Smooth muscle cell of the coronary artery (primary cell): Measurements from ENCODE around the gene GPATCH8. TPM values are rescaled to one million over a fixed set of nuclear protein-coding genes. Genes with fewer than 3 reads are reported as not detected.

ENCODE experiments used
- total RNA-seq: library from RNA; depleted of rRNA; stranded (reverse); fragments of >200 nt; gene quantifications from 2 replicates; pipeline ENCODE4 v1.2.3, GENCODE V29; 2014; ENCODE audit warnings: low replicate concordance

The GPATCH8 gene
- 10.4 and 13.5 TPM in 2 replicates for total RNA-seq

DNA sequence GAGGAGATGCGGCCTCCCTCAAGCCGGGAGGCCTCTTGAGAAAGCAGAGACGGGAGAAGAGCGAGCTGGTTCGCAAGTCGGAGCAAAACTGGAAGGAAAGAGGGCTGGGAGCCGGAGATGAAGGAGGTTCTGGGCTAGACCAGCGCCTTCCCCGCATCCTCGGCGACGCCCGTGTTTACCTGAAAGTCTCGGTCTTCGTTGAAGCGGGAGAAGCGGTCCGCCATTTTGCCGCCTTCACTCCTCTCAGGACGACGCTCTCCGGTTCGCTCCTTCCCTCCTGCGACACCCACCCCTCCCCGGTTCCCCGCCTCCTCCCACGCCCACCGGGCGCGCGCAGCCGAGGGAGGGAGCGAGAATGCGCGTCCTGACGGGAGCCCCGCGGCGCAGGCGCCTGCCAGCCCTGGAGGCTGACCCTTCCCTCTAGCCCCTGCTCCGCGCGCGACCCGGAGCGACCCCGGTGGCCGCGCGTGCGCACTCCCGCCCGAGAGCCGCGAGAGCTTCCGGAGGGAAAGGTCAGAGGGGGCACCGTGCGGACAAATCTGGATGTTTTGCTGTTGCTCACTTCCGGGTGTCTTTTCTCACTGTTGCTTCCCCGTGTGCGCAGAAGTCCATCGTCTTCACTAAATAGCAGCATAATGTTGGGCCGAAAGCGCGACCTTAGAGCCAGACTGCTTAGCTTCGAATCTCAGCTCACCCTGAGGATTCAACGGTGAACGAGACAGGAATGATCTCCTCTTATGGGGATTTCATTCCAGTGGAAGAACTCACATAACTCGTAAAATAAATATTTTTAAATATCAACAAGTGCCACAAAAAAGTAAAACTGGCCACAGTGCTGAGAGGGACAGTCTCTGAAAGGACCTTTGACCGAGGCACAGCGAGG, at the start of gene GPATCH8:
GPATCH8 (minus strand) TSS at position 260 of the 883 bp plus-strand sequence; CDS start at position 224, 36 bp downstream.

DNA sequence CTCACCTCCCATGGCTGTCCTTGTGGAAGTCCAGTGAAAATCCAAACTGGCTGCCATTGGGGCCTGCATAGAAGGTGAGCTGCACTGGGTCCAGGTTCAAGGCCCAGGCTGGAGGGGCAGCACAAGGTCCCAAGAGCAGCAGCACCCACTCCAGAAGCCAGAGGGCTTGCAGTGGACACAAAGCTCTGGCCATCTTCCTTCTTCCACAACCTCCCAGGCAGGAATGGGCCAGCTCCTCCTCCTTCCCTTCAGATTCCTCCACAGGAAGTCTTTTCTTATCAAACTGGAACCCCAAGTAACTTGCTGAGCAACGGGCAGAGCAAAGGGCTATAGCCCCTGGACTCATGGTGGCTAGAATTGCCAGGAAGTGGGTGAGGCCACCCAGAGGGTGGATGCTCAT, 113.9 kb downstream of the GPATCH8 start, which contains the start of gene ITGA2B:
ITGA2B (minus strand) TSS at position 369 of the 400 bp plus-strand sequence; CDS start at position 193, 176 bp downstream.

DNA sequence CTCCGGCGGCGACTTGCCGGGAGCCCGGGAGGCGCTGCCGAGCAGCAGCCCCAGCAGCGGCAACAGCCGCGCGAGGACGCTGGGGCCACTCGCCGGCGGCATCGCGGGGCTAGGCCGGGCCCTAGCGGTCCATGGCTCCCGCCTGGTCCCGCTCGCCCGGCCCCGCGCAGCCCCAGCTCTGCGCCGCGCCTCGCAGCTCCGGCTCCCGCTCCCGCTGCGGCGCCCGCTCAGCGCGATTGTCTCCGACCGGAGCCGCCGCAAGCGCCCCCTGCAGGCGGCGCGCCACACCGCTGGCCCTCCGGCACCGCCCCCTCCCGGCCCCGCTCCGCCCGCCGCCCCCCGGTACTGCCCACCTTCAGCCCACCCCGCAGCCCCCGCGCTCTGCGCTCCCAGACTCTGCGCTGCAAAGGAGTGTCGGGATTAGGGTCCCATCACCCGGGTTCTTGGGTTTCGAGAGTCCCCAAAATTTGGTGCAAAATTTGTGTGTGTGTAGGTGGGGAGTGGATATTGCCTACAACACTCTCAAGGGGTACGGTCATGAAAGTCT, 139.5 kb downstream of the GPATCH8 start, which contains the start of gene FAM171A2:
FAM171A2 (minus strand) TSS at position 241 of the 547 bp plus-strand sequence; CDS start at position 102, 139 bp downstream.

Other genes starting within 250 kb of the GPATCH8 start
- not detected in 2 replicates for gene SLC4A1, start 235.3 kb downstream of the GPATCH8 start, total RNA-seq
- gene RUNDC3A, start 194.8 kb downstream of the GPATCH8 start, total RNA-seq: 0.08 and 1.1 TPM in 2 replicates
- 51.5 and 67.5 TPM in 2 replicates for gene SLC25A39, start 178.6 kb downstream of the GPATCH8 start, total RNA-seq
- gene GRN, start 158.1 kb downstream of the GPATCH8 start, total RNA-seq: 202 and 430 TPM in 2 replicates
- 2.5 and 4.0 TPM in 2 replicates for gene FAM171A2, start 139.6 kb downstream of the GPATCH8 start, total RNA-seq
- gene ITGA2B, start 113.8 kb downstream of the GPATCH8 start, total RNA-seq: 0.23 and 0.82 TPM in 2 replicates
- gene FZD2, start 54.1 kb upstream of the GPATCH8 start, total RNA-seq: 12.8 and 15.1 TPM in 2 replicates
- 0.08 TPM in 1 of 2 replicates, not detected in the other for gene MEIOC, start 153.1 kb upstream of the GPATCH8 start, total RNA-seq
- 26.2 and 32.4 TPM in 2 replicates for gene CCDC43, start 186.4 kb upstream of the GPATCH8 start, total RNA-seq
- 1.5 and 2.3 TPM in 2 replicates for gene DBF4B, start 205.3 kb upstream of the GPATCH8 start, total RNA-seq